ENCODE data around the gene CST5. TPM values are rescaled to one million over a fixed set of nuclear protein-coding genes. Genes with fewer than 3 reads are reported as not detected.

The CST5 gene
- total and polyA plus RNA-seq, 2 experiments from 2014 or later, result 0.68 to 1.3 TPM

DNA sequence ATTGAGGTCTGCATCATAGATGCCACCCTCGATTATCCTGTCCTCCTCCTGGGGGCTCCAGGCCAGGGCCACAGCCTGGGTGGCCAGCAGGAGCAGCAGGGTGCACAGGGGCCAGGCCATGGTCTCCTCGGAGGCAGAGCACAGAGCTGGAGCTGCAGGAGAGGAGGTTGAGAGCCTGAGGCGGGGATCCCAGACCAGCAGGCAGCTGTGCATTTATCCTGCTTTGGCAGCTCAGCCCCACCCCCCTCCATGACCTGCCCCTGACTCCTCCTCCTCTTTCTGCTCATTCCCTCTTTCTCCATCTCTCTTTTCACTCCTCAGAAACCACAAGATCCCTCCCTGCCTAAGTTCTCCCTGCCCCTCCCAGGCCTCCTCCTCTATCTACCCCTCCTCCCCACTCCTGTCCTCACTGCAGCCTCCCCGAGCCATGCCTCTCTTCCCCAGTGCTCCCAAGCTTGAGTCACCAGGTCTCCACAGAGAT lies 53.0 kb downstream of the CST5 start, which contains the start of gene CST2:
Gene CST2, minus strand, starts transcription at position 189 of the 481 bp plus-strand sequence. Its CDS starts 69 bp downstream, at position 120.
- H3K4me2 ChIP-seq, result no peak within 1 kb of the TSS
- DNase-seq (ENCODE audit: low spot score), result no peak
- TF ChIP-seq EZH2 (IDR thresholded peaks at IDR 0.05; ENCODE audit: borderline replicate concordance), result no peak
- TF ChIP-seq, protein P1, sequence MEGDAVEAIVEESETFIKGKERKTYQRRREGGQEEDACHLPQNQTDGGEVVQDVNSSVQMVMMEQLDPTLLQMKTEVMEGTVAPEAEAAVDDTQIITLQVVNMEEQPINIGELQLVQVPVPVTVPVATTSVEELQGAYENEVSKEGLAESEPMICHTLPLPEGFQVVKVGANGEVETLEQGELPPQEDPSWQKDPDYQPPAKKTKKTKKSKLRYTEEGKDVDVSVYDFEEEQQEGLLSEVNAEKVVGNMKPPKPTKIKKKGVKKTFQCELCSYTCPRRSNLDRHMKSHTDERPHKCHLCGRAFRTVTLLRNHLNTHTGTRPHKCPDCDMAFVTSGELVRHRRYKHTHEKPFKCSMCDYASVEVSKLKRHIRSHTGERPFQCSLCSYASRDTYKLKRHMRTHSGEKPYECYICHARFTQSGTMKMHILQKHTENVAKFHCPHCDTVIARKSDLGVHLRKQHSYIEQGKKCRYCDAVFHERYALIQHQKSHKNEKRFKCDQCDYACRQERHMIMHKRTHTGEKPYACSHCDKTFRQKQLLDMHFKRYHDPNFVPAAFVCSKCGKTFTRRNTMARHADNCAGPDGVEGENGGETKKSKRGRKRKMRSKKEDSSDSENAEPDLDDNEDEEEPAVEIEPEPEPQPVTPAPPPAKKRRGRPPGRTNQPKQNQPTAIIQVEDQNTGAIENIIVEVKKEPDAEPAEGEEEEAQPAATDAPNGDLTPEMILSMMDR (IDR thresholded peaks at IDR 0.05; ENCODE audit: poor library complexity), result no peak
- no peak for TF ChIP-seq EZH2phosphoT487 (IDR thresholded peaks at IDR 0.05; ENCODE audit: low read depth, severe bottlenecking, unreplicated experiment)
- H3K27ac ChIP-seq, result no peak within 1 kb of the TSS
- no peaks in the 10 kb centered on the region for H3K9me3 ChIP-seq (ENCODE audit: low read depth)
- no peaks in the 10 kb centered on the region for H3K4me1 ChIP-seq (ENCODE audit: insufficient read depth)
- no peaks in the 10 kb centered on the region for H4K20me1 ChIP-seq (ENCODE audit: insufficient read depth, poor library complexity, severe bottlenecking)
- H3K27me3 ChIP-seq, result no peaks in the 10 kb centered on the region
- H3K9me2 ChIP-seq (replicated peaks; ENCODE audit: insufficient read depth), result no peaks in the 10 kb centered on the region
- H3K4me3 ChIP-seq, result no peak within 1 kb of the TSS
- H3K36me3 ChIP-seq (replicated peaks; ENCODE audit: insufficient read depth, low read depth), result no peaks in the 10 kb centered on the region
- 67% methylated on average over 2 of the region's 4 CpGs for WGBS (ENCODE audit: low lambda C conversion rate, missing lambda C conversion rate)
- H2AFZ ChIP-seq, result no peak within 1 kb of the TSS
- no peaks in the 10 kb centered on the region for H3K79me2 ChIP-seq

Other genes with a start within 250 kb of the CST5 start
- gene CST3, start 241.8 kb downstream of the CST5 start, total RNA-seq, result 881 and 921 TPM in 2 replicates
- gene CST3, start 241.8 kb downstream of the CST5 start, polyA plus RNA-seq, result 2,777 and 2,850 TPM in 2 replicates
- 0.23 and 0.52 TPM in 2 replicates for gene CST4, start 190.7 kb downstream of the CST5 start, total RNA-seq
- not detected in 2 replicates for gene CST4, start 190.7 kb downstream of the CST5 start, polyA plus RNA-seq
- 5.7 and 13.6 TPM in 2 replicates for gene CST1, start 128.8 kb downstream of the CST5 start, total RNA-seq
- 10.8 and 12.8 TPM in 2 replicates for gene CST1, start 128.8 kb downstream of the CST5 start, polyA plus RNA-seq
- not detected in 2 replicates for gene CST2, start 53.0 kb downstream of the CST5 start, total RNA-seq
- gene CST2, start 53.0 kb downstream of the CST5 start, polyA plus RNA-seq, result not detected in 2 replicates
- not detected in 2 replicates for gene GGTLC1, start 109.0 kb upstream of the CST5 start, total RNA-seq
- gene GGTLC1, start 109.0 kb upstream of the CST5 start, polyA plus RNA-seq, result not detected in 2 replicates